GOT3 (cell line): ENCODE data around the gene SPACA6.
A peak's percentile ranks its signal among the peaks of the same experiment; 100 is the strongest.
"Not testable (repeated sequence)": the region's sequence is repeated elsewhere in the genome, so short reads cannot be mapped to it uniquely, and the experiment has no call there.

ENCODE experiments used
- DNase-seq: peaks from one replicate; lab custom pipeline; 2025; ENCODE audit warnings: mixed read lengths; lab: John Stamatoyannopoulos, UW

The SPACA6 gene

GRCh38 chr19:51735759-51736449 is 42.8 kb downstream of the SPACA6 start:
- DNase-seq = peak; percentile 45

GRCh38 chr19:51737389-51737788 is 44.3 kb downstream of the SPACA6 start:
- DNase-seq = no peak

- DNase-seq = no peak
Observed at GRCh38 chr19:51737924-51738323, 44.8 kb downstream of the SPACA6 start.

GRCh38 chr19:51738523-51738922 is 45.4 kb downstream of the SPACA6 start:
- DNase-seq = not testable (repeated sequence)

- no peak for DNase-seq
Observed at GRCh38 chr19:51739466-51740213, 46.5 kb downstream of the SPACA6 start.

GRCh38 chr19:51740356-51740755 is 47.2 kb downstream of the SPACA6 start:
- DNase-seq = no peak

- DNase-seq = no peak
Observed at GRCh38 chr19:51742789-51743188, 49.7 kb downstream of the SPACA6 start.

- DNase-seq = no peak
Observed at GRCh38 chr19:51743405-51743804, 50.3 kb downstream of the SPACA6 start.

- DNase-seq = no peak
Observed at GRCh38 chr19:51746731-51747130, 53.6 kb downstream of the SPACA6 start.

GRCh38 chr19:51749979-51750378 is 56.8 kb downstream of the SPACA6 start:
- no peak for DNase-seq

GRCh38 chr19:51750400-51751094 is 57.4 kb downstream of the SPACA6 start:
- no peak for DNase-seq

GRCh38 chr19:51751655-51752054 is 58.5 kb downstream of the SPACA6 start, which contains the start of gene FPR1:
FPR1 (minus strand) TSS chr19:51751878; CDS start chr19:51746994, 4,884 bp downstream.
- DNase-seq = no peak

- no peak for DNase-seq
Observed at GRCh38 chr19:51754109-51754508, 61.0 kb downstream of the SPACA6 start.

- DNase-seq = no peak
Observed at GRCh38 chr19:51754770-51755169, 61.6 kb downstream of the SPACA6 start.
